Forelimb muscle (tissue), 1 donor: ENCODE data around the gene MDGA2. TPM values are rescaled to one million over a fixed set of nuclear protein-coding genes. Genes with fewer than 3 reads are reported as not detected.

ENCODE experiments used
- DNase-seq: peaks from one replicate; pipeline ENCODE4 v3.0.0-alpha.2; 2013; ENCODE audit warnings: low read depth
- polyA plus RNA-seq: library from polyadenylated mRNA; unstranded; fragments of 120-200 nt; gene quantifications from one replicate; pipeline ENCODE4 v1.2.1, GENCODE V29; 2013; ENCODE audit not compliant: insufficient read length

MDGA2 gene
- polyA plus RNA-seq, 1 donor = 0.11 TPM

GRCh38 chr14:47150267-47150666 is 525.1 kb downstream of the MDGA2 start:
- DNase-seq = no peak

- DNase-seq = no peak
These were observed 526.1 kb downstream of the MDGA2 start for GRCh38 chr14:47149326-47149725.

- DNase-seq = no peak
These were observed 526.7 kb downstream of the MDGA2 start for GRCh38 chr14:47148686-47149085.

GRCh38 chr14:47120645-47121044 is 554.8 kb downstream of the MDGA2 start:
- no peak for DNase-seq

GRCh38 chr14:47103771-47104170 is 571.6 kb downstream of the MDGA2 start:
- no peak for DNase-seq

GRCh38 chr14:47102472-47102871 is 572.9 kb downstream of the MDGA2 start:
- DNase-seq = no peak

- DNase-seq = no peak
These were observed 589.7 kb downstream of the MDGA2 start for GRCh38 chr14:47085678-47086077.

- no peak for DNase-seq
These were observed 610.1 kb downstream of the MDGA2 start for GRCh38 chr14:47065326-47065725.

GRCh38 chr14:47060050-47060449 is 615.4 kb downstream of the MDGA2 start:
- DNase-seq = no peak

GRCh38 chr14:47057364-47057763 is 618.0 kb downstream of the MDGA2 start:
- DNase-seq = no peak

GRCh38 chr14:47044841-47045240 is 630.6 kb downstream of the MDGA2 start:
- DNase-seq = no peak

- no peak for DNase-seq
These were observed 634.9 kb downstream of the MDGA2 start for GRCh38 chr14:47040550-47040949.

- DNase-seq = no peak
These were observed 636.1 kb downstream of the MDGA2 start for GRCh38 chr14:47039336-47039735.

GRCh38 chr14:47022721-47023120 is 652.7 kb downstream of the MDGA2 start:
- DNase-seq = no peak

GRCh38 chr14:47020500-47020899 is 654.9 kb downstream of the MDGA2 start:
- DNase-seq = no peak

GRCh38 chr14:47012533-47013280 is 662.7 kb downstream of the MDGA2 start:
- DNase-seq = no peak

- no peak for DNase-seq
These were observed 665.8 kb downstream of the MDGA2 start for GRCh38 chr14:47009615-47010014.

- no peak for DNase-seq
These were observed 666.7 kb downstream of the MDGA2 start for GRCh38 chr14:47008732-47009131.

- no peak for DNase-seq
These were observed 675.7 kb downstream of the MDGA2 start for GRCh38 chr14:46999661-47000060.

- DNase-seq = no peak
These were observed 685.8 kb downstream of the MDGA2 start for GRCh38 chr14:46989566-46989965.

GRCh38 chr14:46988312-46988711 is 687.1 kb downstream of the MDGA2 start:
- no peak for DNase-seq

- DNase-seq = no peak
These were observed 689.6 kb downstream of the MDGA2 start for GRCh38 chr14:46985529-46986380.

- DNase-seq = no peak
These were observed 702.1 kb downstream of the MDGA2 start for GRCh38 chr14:46973295-46973694.
